Cardiac fibroblast (primary cell): ENCODE measurements around the gene STK32C.

Source experiments
- DNase-seq, 2 donors: peaks; one replicate each; pipeline versions ENCODE4 v3.0.0 to v3.0.0-alpha.2; 2010; ENCODE audit warnings: low read depth in 2 of 2
- H3K4me3 ChIP-seq, 2 donors: replicated peaks in 1 of 2; 1 replicate in 1 of 2; 2 replicates in 1 of 2; pipeline ENCODE4 v1.5.1; 2011; ENCODE audit warnings: low read depth in 2 of 2, low read length in 2 of 2, mild to moderate bottlenecking in 2 of 2, moderate library complexity in 1 of 2
- CTCF ChIP-seq: IDR thresholded peaks from one replicate; pipeline ENCODE4 v1.5.1; 2011; ENCODE audit warnings: low read depth, mild to moderate bottlenecking, low read length, inconsistent platforms

STK32C gene

GRCh38 chr10:132307823-132308586 lies at the start of gene STK32C:
Gene STK32C (minus strand): TSS chr10:132307950. CDS start chr10:132307833, 117 bp downstream.
- no peak for TF ChIP-seq CTCF
- peak; percentile 92 to 94 for DNase-seq
- H3K4me3 ChIP-seq = peak within 1 kb of the TSS; percentile 67 to 75

- no peak for DNase-seq
- no peak overlapping the region for H3K4me3 ChIP-seq
- TF ChIP-seq CTCF = no peak
Measured at GRCh38 chr10:132356621-132357195, 49.0 kb upstream of the STK32C start.

GRCh38 chr10:132355754-132356153 lies 48.0 kb upstream of the STK32C start:
- H3K4me3 ChIP-seq = no peak overlapping the region
- no peak for DNase-seq
- no peak for TF ChIP-seq CTCF

GRCh38 chr10:132355297-132355696 lies 47.5 kb upstream of the STK32C start:
- no peak overlapping the region for H3K4me3 ChIP-seq
- no peak for DNase-seq
- no peak for TF ChIP-seq CTCF

GRCh38 chr10:132354356-132355094 lies 46.8 kb upstream of the STK32C start:
- no peak for DNase-seq
- no peak overlapping the region for H3K4me3 ChIP-seq
- TF ChIP-seq CTCF = no peak

GRCh38 chr10:132353456-132354355 lies 46.0 kb upstream of the STK32C start:
- TF ChIP-seq CTCF = no peak
- no peak overlapping the region for H3K4me3 ChIP-seq
- DNase-seq = no peak
